IPS-18a (cell line): ENCODE measurements around the gene RERE.

ENCODE experiments used
- H3K27ac ChIP-seq: one replicate; pipeline ENCODE4 v1.5.1; 2013; ENCODE audit warnings: low read length
- H3K27me3 ChIP-seq: one replicate; pipeline ENCODE4 v1.6.1; 2013; ENCODE audit warnings: mild to moderate bottlenecking, low read length; ENCODE audit not compliant: control insufficient read depth, insufficient read depth
- H3K36me3 ChIP-seq: one replicate; pipeline ENCODE4 v1.6.1; 2013; ENCODE audit warnings: low read depth, low read length; ENCODE audit not compliant: control insufficient read depth
- H3K4me1 ChIP-seq: one replicate; pipeline ENCODE4 v1.6.1; 2013; ENCODE audit warnings: low read depth, low read length; ENCODE audit not compliant: control insufficient read depth
- H3K4me3 ChIP-seq: one replicate; pipeline ENCODE4 v1.5.1; 2013; ENCODE audit warnings: low read length
- H3K9ac ChIP-seq: one replicate; pipeline ENCODE4 v1.6.1; 2013; ENCODE audit warnings: mild to moderate bottlenecking, low read length, moderate library complexity
- H3K9me3 ChIP-seq: one replicate; pipeline ENCODE4 v1.6.1; 2013; ENCODE audit warnings: low read depth, low read length; ENCODE audit not compliant: control insufficient read depth

RERE gene

DNA sequence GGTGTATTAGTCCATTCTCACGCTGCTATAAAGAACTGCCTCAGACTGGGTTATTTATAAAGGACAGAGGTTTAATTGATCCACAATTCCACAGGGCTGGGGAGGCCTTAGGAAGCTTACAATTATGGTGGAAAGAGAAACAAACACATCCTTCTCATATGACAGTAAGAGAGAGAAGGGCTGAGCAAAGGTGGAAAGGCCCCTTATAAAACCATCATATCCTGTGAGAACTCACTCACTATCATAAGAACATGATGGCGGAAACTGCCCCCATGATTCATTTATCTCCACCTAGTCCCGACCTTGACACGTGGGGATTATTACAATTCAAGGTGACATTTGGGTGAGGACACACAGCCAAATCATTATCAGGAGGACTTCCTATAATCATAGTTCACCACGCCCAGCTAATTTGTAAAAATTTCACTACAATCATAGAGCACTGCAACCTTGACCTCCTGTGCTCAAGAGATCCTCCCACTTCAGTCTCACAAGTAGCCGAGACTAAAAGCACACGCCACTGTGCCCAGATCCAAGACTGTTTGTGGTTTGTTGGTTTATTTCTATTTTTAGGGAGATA lies 164.9 kb downstream of the RERE start:
- Histone ChIP-seq H3K4me1 (no peaks in the 10 kb centered on the region), H3K4me3 (no peak overlapping the region), H3K9ac (no peak overlapping the region), H3K27me3 (no peaks in the 10 kb centered on the region), H3K27ac (no peak overlapping the region), H3K9me3 (no peaks in the 10 kb centered on the region), H3K36me3 (peaks cover 22% of the 10 kb centered on the region)

DNA sequence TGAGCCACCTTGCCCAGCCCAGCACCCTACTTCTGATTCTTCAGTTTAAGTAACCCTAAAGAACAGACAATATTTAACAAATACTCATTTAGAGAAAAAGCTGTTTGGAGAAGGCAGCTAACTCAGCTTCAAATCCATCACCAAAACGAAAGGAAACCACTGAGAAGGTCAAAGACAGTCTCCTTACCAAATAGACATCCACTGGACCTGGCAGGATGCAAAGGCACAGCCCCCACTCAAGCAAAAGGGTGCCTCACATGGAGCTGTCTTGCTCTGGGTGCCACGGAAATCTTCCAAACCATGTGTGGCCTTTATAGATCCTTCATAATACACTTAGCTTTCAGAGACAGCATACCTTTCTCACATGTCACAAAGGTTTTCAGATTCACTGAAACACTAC lies 165.5 kb downstream of the RERE start:
- H3K27ac ChIP-seq, result no peak overlapping the region
- H3K36me3 ChIP-seq, result peaks cover 22% of the 10 kb centered on the region
- no peaks in the 10 kb centered on the region for H3K4me1 ChIP-seq
- H3K27me3 ChIP-seq, result no peaks in the 10 kb centered on the region
- H3K4me3 ChIP-seq, result no peak overlapping the region
- no peak overlapping the region for H3K9ac ChIP-seq
- no peaks in the 10 kb centered on the region for H3K9me3 ChIP-seq

- Histone ChIP-seq H3K27ac (no peak overlapping the region), H3K4me3 (no peak overlapping the region), H3K36me3 (peaks cover 22% of the 10 kb centered on the region), H3K9ac (no peak overlapping the region), H3K27me3 (no peaks in the 10 kb centered on the region), H3K4me1 (no peaks in the 10 kb centered on the region), H3K9me3 (no peaks in the 10 kb centered on the region)
Observed at GRCh38 chr1:8651236-8651890, 166.1 kb downstream of the RERE start.

GRCh38 chr1:8649875-8650274 lies 167.6 kb downstream of the RERE start:
- Histone ChIP-seq H3K9ac (no peak overlapping the region), H3K4me3 (no peak overlapping the region), H3K36me3 (peaks cover 15% of the 10 kb centered on the region), H3K9me3 (no peaks in the 10 kb centered on the region), H3K27ac (no peak overlapping the region), H3K27me3 (no peaks in the 10 kb centered on the region), H3K4me1 (no peaks in the 10 kb centered on the region)

GRCh38 chr1:8649027-8649426 lies 168.4 kb downstream of the RERE start:
- Histone ChIP-seq H3K36me3 (peaks cover 15% of the 10 kb centered on the region), H3K4me1 (no peaks in the 10 kb centered on the region), H3K9me3 (no peaks in the 10 kb centered on the region)

DNA sequence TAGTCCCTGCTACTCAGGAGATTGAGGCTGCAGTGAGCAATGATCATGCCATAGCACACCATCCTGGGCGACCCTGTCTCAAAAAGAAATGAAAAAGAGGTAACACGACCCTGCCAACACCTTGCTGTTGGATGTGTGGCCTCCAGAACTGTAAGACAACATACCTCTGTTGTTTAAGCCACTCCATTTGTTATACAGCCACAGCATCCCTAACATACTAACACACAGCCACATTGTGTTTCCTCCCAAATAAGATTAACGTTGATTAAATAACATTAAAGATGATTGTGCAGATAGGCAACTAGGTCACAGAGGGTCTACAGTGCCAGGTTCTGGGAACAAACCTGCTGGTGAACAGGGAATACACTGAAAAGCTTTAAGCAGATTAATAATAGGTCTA lies 170.4 kb downstream of the RERE start:
- Histone ChIP-seq H3K9me3 (no peaks in the 10 kb centered on the region), H3K27me3 (no peaks in the 10 kb centered on the region), H3K9ac (no peak overlapping the region), H3K27ac (no peak overlapping the region), H3K4me3 (no peak overlapping the region), H3K36me3 (peaks cover 9% of the 10 kb centered on the region), H3K4me1 (no peaks in the 10 kb centered on the region)

More at GRCh38 chr1:8649027-8649426, 168.4 kb downstream of the RERE start:
- Histone ChIP-seq H3K9ac (no peak overlapping the region), H3K27me3 (no peaks in the 10 kb centered on the region), H3K27ac (no peak overlapping the region), H3K4me3 (no peak overlapping the region)

DNA sequence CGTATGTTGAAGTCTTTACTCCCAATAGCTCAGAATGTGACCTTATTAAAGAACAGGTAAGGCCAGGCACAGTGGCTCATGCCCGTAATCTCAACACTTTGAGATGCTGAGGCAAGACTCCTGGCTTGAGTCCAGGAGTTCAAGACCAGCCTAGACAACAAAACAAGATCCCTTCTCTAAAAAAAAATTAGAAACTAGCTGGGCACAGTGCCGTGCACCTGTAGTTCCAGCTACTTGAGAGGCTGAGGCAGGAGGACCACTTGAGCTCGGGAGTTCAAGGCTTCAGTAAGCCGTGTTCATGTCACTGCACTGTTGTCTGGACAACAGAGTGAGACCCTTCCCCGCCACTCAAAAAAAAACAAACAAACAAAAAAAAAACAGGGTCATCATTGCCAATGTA lies 171.3 kb downstream of the RERE start:
- no peak overlapping the region for H3K27ac ChIP-seq
- peaks cover 6% of the 10 kb centered on the region for H3K36me3 ChIP-seq

DNA sequence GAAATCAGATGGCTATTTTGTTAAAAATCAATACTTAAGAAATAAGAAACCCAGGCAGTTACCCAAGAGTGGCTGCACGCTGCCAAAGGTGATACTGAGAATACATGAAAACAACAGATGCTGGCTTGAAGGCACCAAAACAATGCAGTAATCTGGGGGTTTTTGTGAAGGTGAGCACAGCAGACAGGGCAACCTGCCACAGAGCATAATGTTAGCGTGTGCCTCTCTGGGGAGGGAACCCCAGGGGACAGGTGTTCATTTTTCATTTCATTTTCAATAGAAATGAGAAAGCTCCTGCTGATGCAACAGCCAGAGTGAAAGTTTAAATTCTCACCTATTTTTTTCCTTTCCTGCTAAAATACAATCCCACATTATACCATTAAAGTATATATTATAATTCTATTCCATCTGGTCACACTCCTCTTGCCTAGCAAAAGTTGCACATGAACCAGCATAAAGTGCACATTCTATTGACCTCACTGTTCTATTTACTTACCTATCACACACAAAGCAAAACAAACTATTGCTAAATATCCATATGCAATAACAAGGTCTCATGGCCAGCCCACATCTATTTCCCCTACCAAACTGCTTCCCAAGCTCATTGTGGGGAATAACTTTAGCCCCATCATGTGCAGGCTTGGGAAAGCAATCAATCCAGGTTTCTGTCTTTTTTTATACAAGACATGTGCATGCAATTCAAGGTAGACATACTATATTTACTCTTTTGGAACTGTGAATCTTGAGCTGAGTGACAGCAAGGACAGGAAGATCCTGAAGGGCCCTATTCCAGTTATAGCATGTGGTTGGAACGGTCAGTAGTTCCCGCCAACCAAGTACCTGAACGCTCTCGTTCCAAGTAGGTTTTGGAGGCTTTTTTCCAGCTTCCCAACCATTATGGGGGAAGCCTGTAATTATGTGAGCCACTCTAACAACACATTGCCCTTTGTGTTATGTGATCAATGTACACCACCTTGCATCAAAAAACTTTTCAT lies 173.6 kb downstream of the RERE start:
- Histone ChIP-seq H3K9ac (no peak overlapping the region), H3K27ac (no peak overlapping the region), H3K9me3 (no peaks in the 10 kb centered on the region), H3K27me3 (no peaks in the 10 kb centered on the region), H3K4me3 (no peak overlapping the region), H3K36me3 (peaks cover 5% of the 10 kb centered on the region), H3K4me1 (peaks cover 6% of the 10 kb centered on the region)

More for the DNA sequence above, 171.3 kb downstream of the RERE start:
- no peak overlapping the region for H3K4me3 ChIP-seq
- no peaks in the 10 kb centered on the region for H3K27me3 ChIP-seq
- no peak overlapping the region for H3K9ac ChIP-seq
- peaks cover 5% of the 10 kb centered on the region for H3K4me1 ChIP-seq
- H3K9me3 ChIP-seq, result no peaks in the 10 kb centered on the region

- no peak overlapping the region for H3K9ac ChIP-seq
- peaks cover 6% of the 10 kb centered on the region for H3K4me1 ChIP-seq
- H3K36me3 ChIP-seq, result no peaks in the 10 kb centered on the region
- H3K27me3 ChIP-seq, result no peaks in the 10 kb centered on the region
- H3K27ac ChIP-seq, result no peak overlapping the region
- H3K4me3 ChIP-seq, result no peak overlapping the region
- no peaks in the 10 kb centered on the region for H3K9me3 ChIP-seq
Observed at GRCh38 chr1:8642114-8642513, 175.3 kb downstream of the RERE start.

- Histone ChIP-seq H3K4me3 (no peak overlapping the region), H3K27ac (no peak overlapping the region), H3K27me3 (no peaks in the 10 kb centered on the region), H3K4me1 (peaks cover 6% of the 10 kb centered on the region), H3K9ac (no peak overlapping the region), H3K9me3 (no peaks in the 10 kb centered on the region), H3K36me3 (no peaks in the 10 kb centered on the region)
Observed at GRCh38 chr1:8641377-8641997, 176.0 kb downstream of the RERE start.

DNA sequence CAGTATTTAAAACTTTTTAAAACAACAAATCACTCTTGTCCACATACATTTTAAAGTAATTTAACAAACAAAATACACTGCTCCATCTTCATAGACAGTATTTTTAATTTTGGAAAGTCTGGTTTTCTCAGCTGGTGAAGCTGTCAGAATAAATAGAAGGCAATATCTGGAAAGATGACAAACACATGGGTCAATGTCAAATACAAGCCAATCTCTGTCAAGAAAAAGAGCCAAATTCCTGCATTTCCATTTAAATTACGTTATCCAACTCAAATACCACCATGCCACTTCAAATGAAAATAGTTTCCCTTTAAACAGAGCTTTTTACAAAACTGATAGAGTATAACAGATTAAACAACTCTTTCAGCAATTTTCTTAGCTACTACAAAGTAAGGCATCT lies 176.5 kb downstream of the RERE start:
- Histone ChIP-seq H3K4me1 (peaks cover 6% of the 10 kb centered on the region), H3K9ac (no peak overlapping the region), H3K36me3 (no peaks in the 10 kb centered on the region)

More for the DNA sequence above, 176.5 kb downstream of the RERE start:
- H3K9me3 ChIP-seq, result no peaks in the 10 kb centered on the region
- H3K27ac ChIP-seq, result no peak overlapping the region
- no peaks in the 10 kb centered on the region for H3K27me3 ChIP-seq
- H3K4me3 ChIP-seq, result no peak overlapping the region
